ENCODE data around the gene CAMK2G.

- peak; percentile 99 to 100 (median 100) for TF ChIP-seq CTCF (IDR thresholded peaks at IDR 0.05)
- no peak for TF ChIP-seq POLR2A (IDR thresholded peaks at IDR 0.05)
Measured at GRCh38 chr10:73848821-73849489, 25.4 kb downstream of the CAMK2G start.

Data from heart left ventricle (tissue), 13 donors.